Measurements from ENCODE around the gene ARHGAP9. TPM values are rescaled to one million over a fixed set of nuclear protein-coding genes. Genes with fewer than 3 reads are reported as not detected.

The ARHGAP9 gene
- total and polyA plus RNA-seq, 8 donors, result 2.3 to 28.1 (median 6.7) TPM; not detected in 1

GRCh38 chr12:57476993-57477709, 2.5 kb downstream of the ARHGAP9 start:
- peaks cover 0 to 84% (median 41%) of the 10 kb centered on the region in 3 donors for H3K27me3 ChIP-seq

GRCh38 chr12:57476162-57476992, 3.3 kb downstream of the ARHGAP9 start:
- intact Hi-C loops (cut with DNase I; ENCODE audit: low total_unique reads), result no loop called here

More at GRCh38 chr12:57476993-57477709, 2.5 kb downstream of the ARHGAP9 start:
- Histone ChIP-seq H3K9me3 (no peaks in the 10 kb centered on the region), H3K4me3 (peak overlapping the region; percentile 18 to 60 (median 45)), H3K36me3 (peaks cover 0 to 18% (median 0%) of the 10 kb centered on the region in 4 donors), H3K27ac (peak overlapping the region; percentile 1 to 80 (median 71)), H3K4me1 (peaks cover 17 to 35% (median 23%) of the 10 kb centered on the region in 4 donors)
- WGBS, 5 donors, result 66 to 76% (median 73%) methylated on average over 15 of the region's 15 CpGs
- no peak for DNase-seq
- TF ChIP-seq POLR2AphosphoS5 (IDR thresholded peaks at IDR 0.05) (no peak), EP300 (IDR thresholded peaks at IDR 0.05) (no peak), POLR2A (IDR thresholded peaks at IDR 0.05) (no peak), CTCF (IDR thresholded peaks at IDR 0.05) (no peak)
- intact Hi-C loops (cut with DNase I; ENCODE audit: low total_unique reads), result no loop called here

GRCh38 chr12:57475271-57476161, 4.2 kb downstream of the ARHGAP9 start:
- intact Hi-C loops (cut with DNase I; ENCODE audit: low total_unique reads), result no loop called here
- DNase-seq, result peak in 1 of 2 donors; percentile 74
- no peak for TF ChIP-seq POLR2A (IDR thresholded peaks at IDR 0.05)
- TF ChIP-seq CTCF (IDR thresholded peaks at IDR 0.05), result no peak
- no peak for TF ChIP-seq EP300 (IDR thresholded peaks at IDR 0.05)
- no peak for TF ChIP-seq POLR2AphosphoS5 (IDR thresholded peaks at IDR 0.05)
- peak overlapping the region; percentile 36 to 60 (median 45) for H3K4me3 ChIP-seq
- peaks cover 0 to 26% (median under 1%) of the 10 kb centered on the region in 4 donors for H3K36me3 ChIP-seq
- peaks cover 17 to 35% (median 23%) of the 10 kb centered on the region in 4 donors for H3K4me1 ChIP-seq
- no peaks in the 10 kb centered on the region for H3K9me3 ChIP-seq
- peak overlapping the region in 2 of 5 donors; percentile 36 to 80 for H3K27ac ChIP-seq
- WGBS, 5 donors, result 8 to 18% (median 11%) methylated on average over 25 to 84 of the region's 84 CpGs
- peaks cover 0 to 89% (median 45%) of the 10 kb centered on the region in 3 donors for H3K27me3 ChIP-seq

More at GRCh38 chr12:57476162-57476992, 3.3 kb downstream of the ARHGAP9 start:
- 15 to 19% (median 17%) methylated on average over 27 to 29 of the region's 29 CpGs for WGBS, 5 donors
- Histone ChIP-seq H3K4me3 (peak overlapping the region; percentile 36 to 60 (median 45)), H3K27ac (peak overlapping the region in 4 of 5 donors; percentile 64 to 80 (median 75)), H3K27me3 (peaks cover 0 to 84% (median 41%) of the 10 kb centered on the region in 3 donors), H3K4me1 (peaks cover 17 to 35% (median 23%) of the 10 kb centered on the region in 4 donors), H3K9me3 (no peaks in the 10 kb centered on the region), H3K36me3 (peaks cover 0 to 18% (median 0%) of the 10 kb centered on the region in 4 donors)
- DNase-seq, result peak; percentile 41 to 71
- TF ChIP-seq POLR2A (IDR thresholded peaks at IDR 0.05) (no peak), CTCF (IDR thresholded peaks at IDR 0.05) (peak in 1 of 7 experiments; percentile 8)

Data from stomach (tissue), 9 donors.